Endothelial cell of umbilical vein (primary cell): Measurements from ENCODE around the gene LMNTD1.

Experiments used
- CTCF ChIP-seq, 2 donors: IDR thresholded peaks; 1 replicate in 1 of 2; 2 replicates in 1 of 2; pipeline ENCODE4 v1.5.1; 2011; ENCODE audit warnings: low read length in 2 of 2, mild to moderate bottlenecking in 2 of 2, moderate library complexity in 2 of 2, control low read depth in 1 of 2, inconsistent platforms in 1 of 2, low read depth in 1 of 2; ENCODE audit not compliant: insufficient read depth in 1 of 2; ENCODE audit errors: extremely low read depth in 1 of 2
- MAX ChIP-seq: IDR thresholded peaks from 2 replicates; pipeline ENCODE4 v1.6.1; 2011; ENCODE audit not compliant: insufficient read depth, insufficient read length

GRCh38 chr12:25480145-25480544 is 72.9 kb downstream of the LMNTD1 start:
- TF ChIP-seq CTCF (IDR thresholded peaks at IDR 0.05; ENCODE audit: extremely low read depth in 1 of 2, insufficient read depth in 1 of 2, low read depth in 1 of 2, low read length in 2 of 2) = no peak
- TF ChIP-seq MAX = no peak
